Suprapubic skin (tissue), 4 donors: ENCODE results near the gene CCL26. TPM values are rescaled to one million over a fixed set of nuclear protein-coding genes. Genes with fewer than 3 reads are reported as not detected.
"Not testable (repeated sequence)": the region's sequence is repeated elsewhere in the genome, so short reads cannot be mapped to it uniquely, and the experiment has no call there.

Experiments used
- DNase-seq, 2 donors: peaks; one replicate each; pipeline ENCODE4 v3.0.0-alpha.2; 2019; ENCODE audit warnings: low spot score in 2 of 2
- H3K27ac ChIP-seq: fragments of 200-600 bp; sonication (generic); one replicate; pipeline ENCODE4 v1.5.1; 2019
- H3K27me3 ChIP-seq: fragments of 200-600 bp; sonication (generic); one replicate; pipeline ENCODE4 v1.5.1; 2019
- H3K36me3 ChIP-seq: fragments of 200-600 bp; sonication (generic); one replicate; pipeline ENCODE4 v1.5.1; 2019
- H3K4me1 ChIP-seq: fragments of 200-600 bp; sonication (generic); one replicate; pipeline ENCODE4 v1.5.1; 2019
- H3K4me3 ChIP-seq: fragments of 200-600 bp; sonication (generic); one replicate; pipeline ENCODE4 v1.5.1; 2019; ENCODE audit warnings: mild to moderate bottlenecking
- H3K9me3 ChIP-seq: fragments of 200-600 bp; sonication (generic); one replicate; pipeline ENCODE4 v1.5.1; 2019
- CTCF ChIP-seq, 2 donors: fragments of 200-600 bp in 1 of 2; fragments of 450-650 bp in 1 of 2; sonication (generic) in 1 of 2; IDR thresholded peaks; one replicate each; pipeline ENCODE4 v1.5.1; 2016 to 2019; ENCODE audit warnings: antibody characterized with exemption in 2 of 2, mild to moderate bottlenecking in 1 of 2, moderate library complexity in 1 of 2
- EP300 ChIP-seq: sonication (generic); formaldehyde crosslinking; IDR thresholded peaks from one replicate; pipeline ENCODE4 v1.6.1; 2017; ENCODE audit warnings: antibody characterized with exemption
- POLR2A ChIP-seq, 2 donors: fragments of 450-650 bp; IDR thresholded peaks; one replicate each; pipeline ENCODE4 v1.6.1; 2017; ENCODE audit warnings: antibody characterized with exemption in 2 of 2, mild to moderate bottlenecking in 2 of 2, moderate library complexity in 2 of 2
- POLR2AphosphoS5 ChIP-seq, 3 donors: sonication (generic); formaldehyde crosslinking; IDR thresholded peaks; one replicate each; pipeline ENCODE4 v1.6.1; 2017; ENCODE audit warnings: antibody characterized with exemption in 3 of 3
- WGBS: methylation state at CpG from one replicate; pipeline ENCODE4 v1.1.5; 2018; 5-methylcytosine and 5-hydroxymethylcytosine counted together
- total RNA-seq, 4 donors: library from RNA; depleted of rRNA; stranded (reverse); fragments of >200 nt; gene quantifications; one replicate each; pipeline ENCODE4 v1.1.0, GENCODE V29; 2016

CCL26 gene
- total RNA-seq, 4 donors from 2014 or later, result not detected

GRCh38 chr7:75727881-75728593, 44.0 kb downstream of the CCL26 start:
- no peaks in the 10 kb centered on the region for H3K27me3 ChIP-seq
- TF ChIP-seq CTCF (IDR thresholded peaks at IDR 0.05), result no peak
- no peak for TF ChIP-seq POLR2A (IDR thresholded peaks at IDR 0.05)
- TF ChIP-seq POLR2AphosphoS5 (IDR thresholded peaks at IDR 0.05), result peak in 1 of 3 donors; percentile 8
- 34% methylated on average over 8 of the region's 8 CpGs for WGBS
- H3K9me3 ChIP-seq, result no peaks in the 10 kb centered on the region
- no peaks in the 10 kb centered on the region for H3K36me3 ChIP-seq
- no peak overlapping the region for H3K4me3 ChIP-seq
- H3K27ac ChIP-seq, result peak overlapping the region; percentile 5
- DNase-seq, result peak in 1 of 2 donors; percentile 84
- H3K4me1 ChIP-seq, result peaks cover 21% of the 10 kb centered on the region

- Histone ChIP-seq H3K27ac (peak overlapping the region; percentile 5), H3K4me1 (peaks cover 21% of the 10 kb centered on the region)
- not testable (repeated sequence) for H3K4me3 ChIP-seq, H3K36me3 ChIP-seq, DNase-seq, H3K27me3 ChIP-seq, H3K9me3 ChIP-seq
- WGBS, result 61% methylated on average over 6 of the region's 6 CpGs
Observed at GRCh38 chr7:75727351-75727750, 44.7 kb downstream of the CCL26 start.

- no peak for TF ChIP-seq CTCF (IDR thresholded peaks at IDR 0.05)
- no peak for TF ChIP-seq POLR2A (IDR thresholded peaks at IDR 0.05)
- TF ChIP-seq EP300, result no peak
- TF ChIP-seq POLR2AphosphoS5 (IDR thresholded peaks at IDR 0.05), result no peak
- Histone ChIP-seq H3K27me3 (no peaks in the 10 kb centered on the region), H3K4me3 (no peak overlapping the region), H3K36me3 (no peaks in the 10 kb centered on the region), H3K9me3 (no peaks in the 10 kb centered on the region), H3K27ac (no peak overlapping the region), H3K4me1 (peaks cover 21% of the 10 kb centered on the region)
- WGBS, result 88% methylated on average over 6 of the region's 6 CpGs
- DNase-seq, result no peak
Observed at GRCh38 chr7:75725306-75725705, 46.7 kb downstream of the CCL26 start.

GRCh38 chr7:75723444-75723843, 48.6 kb downstream of the CCL26 start:
- no peak for DNase-seq
- Histone ChIP-seq H3K27me3 (no peaks in the 10 kb centered on the region), H3K4me1 (peaks cover 11% of the 10 kb centered on the region), H3K36me3 (no peaks in the 10 kb centered on the region), H3K27ac (no peak overlapping the region), H3K4me3 (no peak overlapping the region), H3K9me3 (no peaks in the 10 kb centered on the region)
- 57% methylated on average over 3 of the region's 3 CpGs for WGBS
- TF ChIP-seq POLR2AphosphoS5 (IDR thresholded peaks at IDR 0.05), result no peak
- no peak for TF ChIP-seq CTCF (IDR thresholded peaks at IDR 0.05)
- no peak for TF ChIP-seq EP300
- TF ChIP-seq POLR2A (IDR thresholded peaks at IDR 0.05), result no peak

GRCh38 chr7:75722373-75722772, 49.6 kb downstream of the CCL26 start:
- Histone ChIP-seq H3K9me3 (no peaks in the 10 kb centered on the region), H3K4me1 (peaks cover 3% of the 10 kb centered on the region), H3K4me3 (no peak overlapping the region), H3K27me3 (no peaks in the 10 kb centered on the region), H3K27ac (no peak overlapping the region), H3K36me3 (no peaks in the 10 kb centered on the region)
- no peak for DNase-seq
- 61% methylated on average over 4 of the region's 4 CpGs for WGBS
- TF ChIP-seq CTCF (IDR thresholded peaks at IDR 0.05) (no peak), POLR2AphosphoS5 (IDR thresholded peaks at IDR 0.05) (no peak), EP300 (no peak), POLR2A (IDR thresholded peaks at IDR 0.05) (no peak)

- H3K27ac ChIP-seq, H3K27me3 ChIP-seq, H3K9me3 ChIP-seq, H3K4me3 ChIP-seq, DNase-seq, H3K36me3 ChIP-seq, H3K4me1 ChIP-seq: not testable (repeated sequence)
- WGBS, result 91% methylated on average over 5 of the region's 9 CpGs
Observed at GRCh38 chr7:75721922-75722321, 50.1 kb downstream of the CCL26 start.
